ENCODE results near the gene REC8.

DNA sequence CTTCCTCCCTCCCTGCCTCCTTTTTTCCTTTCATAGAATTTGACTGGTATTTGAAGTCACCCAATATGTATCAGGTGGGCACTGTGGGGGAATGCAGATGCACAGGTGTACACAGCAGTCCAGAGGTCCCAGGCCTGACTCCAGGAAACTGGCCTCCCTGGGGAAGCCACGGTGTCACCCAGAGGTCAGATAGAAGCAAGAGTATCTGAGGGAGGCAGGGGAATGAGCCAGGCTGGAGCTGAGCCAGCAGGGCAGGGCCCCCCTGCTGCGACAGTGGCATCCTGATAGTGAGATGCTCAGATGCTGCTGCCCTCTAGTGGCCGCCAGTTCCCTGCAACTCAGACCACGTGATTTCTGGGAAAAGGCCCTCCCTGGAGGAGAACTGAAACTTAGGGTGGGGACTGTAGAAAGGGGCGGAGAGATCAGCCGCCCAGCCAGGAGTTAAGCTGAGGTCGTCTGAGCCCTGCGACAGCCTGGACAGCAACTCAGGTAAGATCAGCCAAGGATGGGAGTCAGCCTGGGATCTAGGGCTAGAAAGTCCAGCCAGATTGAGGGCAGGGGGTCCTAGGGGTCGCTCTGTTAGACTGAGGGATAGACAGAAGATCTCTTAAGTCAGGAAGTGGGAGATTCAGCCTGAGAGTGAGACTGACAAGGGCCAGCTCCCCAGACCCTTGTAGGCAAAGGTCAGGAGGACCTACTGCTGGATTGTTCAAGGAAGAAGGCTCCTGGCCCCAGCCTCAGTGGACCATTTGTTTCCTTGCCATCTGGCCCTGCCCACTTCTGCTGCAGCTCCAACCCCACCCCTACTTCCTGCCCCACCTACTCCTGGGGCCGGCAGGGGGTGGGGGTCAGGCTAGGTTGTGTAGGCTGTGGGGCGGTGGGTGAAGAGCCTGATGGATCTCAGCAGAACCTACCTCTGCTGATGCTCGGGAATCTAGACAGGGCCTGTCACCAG lies 10.8 kb upstream of the REC8 start, which contains the start of gene IRF9:
- TF ChIP-seq CTCF (IDR thresholded peaks at IDR 0.05; ENCODE audit: insufficient read depth, low read length, poor library complexity, severe bottlenecking) (peak; percentile 90), EZH2phosphoT487 (conservative IDR thresholded peaks at IDR 0.05; ENCODE audit: low read length) (no peak)
